ENCODE results near the gene DNAH1.

DNA sequence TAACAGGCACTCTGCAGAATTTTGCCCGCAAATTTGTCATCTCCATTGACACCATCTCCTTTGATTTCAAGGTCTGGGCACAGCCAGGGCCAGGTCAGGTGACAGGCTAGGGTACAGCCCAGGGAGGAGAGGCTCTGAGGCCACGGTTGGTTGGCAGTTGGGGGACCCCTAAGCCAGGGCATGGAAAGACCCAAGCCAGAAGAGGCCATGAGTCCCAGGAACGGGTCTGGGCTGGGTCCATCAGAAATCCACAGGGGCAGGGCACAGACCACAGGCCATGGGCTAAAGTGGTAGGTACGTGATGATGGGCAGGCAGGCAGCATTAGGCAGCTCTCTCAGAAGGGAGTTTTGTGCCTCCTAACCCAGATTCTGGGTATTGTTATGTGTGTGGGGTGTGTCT lies 83.0 kb downstream of the DNAH1 start:
- TF ChIP-seq EZH2 (IDR thresholded peaks at IDR 0.05; ENCODE audit: insufficient read depth, poor library complexity, severe bottlenecking) (no peak), EZH2phosphoT487 (IDR thresholded peaks at IDR 0.05; ENCODE audit: insufficient read depth, low read depth) (no peak)
